H9 (cell line): ENCODE results near the gene ATPAF1. TPM values are rescaled to one million over a fixed set of nuclear protein-coding genes. Genes with fewer than 3 reads are reported as not detected.

Experiments
- DNase-seq: peaks from one replicate; pipeline ENCODE4 v3.0.0-alpha.2; 2017
- H2AFZ ChIP-seq: one replicate; pipeline ENCODE4 v1.6.1; 2013; ENCODE audit warnings: mild to moderate bottlenecking, low read length, control low read depth, moderate library complexity
- H2AK5ac ChIP-seq: 2 replicates; pipeline ENCODE4 v1.6.1; 2013; ENCODE audit warnings: low read length, control low read depth, mixed read lengths; ENCODE audit not compliant: insufficient read length
- H2BK120ac ChIP-seq: one replicate; pipeline ENCODE4 v1.6.1; 2013; ENCODE audit warnings: low read depth, mild to moderate bottlenecking, low read length, control low read depth, inconsistent platforms; ENCODE audit not compliant: poor library complexity, severe bottlenecking
- H2BK12ac ChIP-seq: 2 replicates; pipeline ENCODE4 v1.6.1; 2013; ENCODE audit warnings: low read length, control low read depth, mixed read lengths, low read depth; ENCODE audit not compliant: insufficient read length
- H2BK15ac ChIP-seq: 2 replicates; pipeline ENCODE4 v1.6.1; 2013; ENCODE audit warnings: low read depth, low read length, control low read depth
- H2BK20ac ChIP-seq: one replicate; pipeline ENCODE4 v1.6.1; 2013; ENCODE audit warnings: low read depth, mild to moderate bottlenecking, low read length, control low read depth, inconsistent platforms; ENCODE audit not compliant: poor library complexity, severe bottlenecking
- H2BK5ac ChIP-seq: 2 replicates; pipeline ENCODE4 v1.6.1; 2013; ENCODE audit warnings: low read length, control low read depth, mixed read lengths; ENCODE audit not compliant: insufficient read length
- H3K14ac ChIP-seq: 2 replicates; pipeline ENCODE4 v1.6.1; 2013; ENCODE audit warnings: low read length, control low read depth; ENCODE audit not compliant: insufficient read depth
- H3K18ac ChIP-seq: 2 replicates; pipeline ENCODE4 v1.6.1; 2013; ENCODE audit warnings: low read depth, mild to moderate bottlenecking, mixed read lengths, low read length, control low read depth; ENCODE audit not compliant: insufficient read length
- H3K23ac ChIP-seq: 2 replicates; pipeline ENCODE4 v1.6.1; 2013; ENCODE audit warnings: low read length, control low read depth, mixed read lengths, low read depth; ENCODE audit not compliant: insufficient read length
- H3K23me2 ChIP-seq: 2 replicates; pipeline ENCODE4 v1.6.1; 2013; ENCODE audit warnings: low read depth, mild to moderate bottlenecking, mixed read lengths, low read length, control low read depth; ENCODE audit not compliant: insufficient read length, poor library complexity, severe bottlenecking
- H3K27ac ChIP-seq: 2 replicates; pipeline ENCODE4 v1.5.1; 2013; ENCODE audit warnings: low read length, control low read depth, mixed read lengths, low read depth; ENCODE audit not compliant: insufficient read length
- H3K27me3 ChIP-seq: 2 replicates; pipeline ENCODE4 v1.6.1; 2013; ENCODE audit warnings: low read length, control low read depth, inconsistent platforms; ENCODE audit not compliant: insufficient read depth
- H3K4ac ChIP-seq: 2 replicates; pipeline ENCODE4 v1.6.1; 2013; ENCODE audit warnings: low read depth, mild to moderate bottlenecking, control low read depth, inconsistent platforms, low read length, moderate library complexity
- H3K4me1 ChIP-seq: 2 replicates; pipeline ENCODE4 v1.6.1; 2013; ENCODE audit warnings: low read length, control low read depth, inconsistent platforms; ENCODE audit not compliant: insufficient read depth
- H3K4me2 ChIP-seq: 2 replicates; pipeline ENCODE4 v1.6.1; 2013; ENCODE audit warnings: low read length, control low read depth, mixed read lengths; ENCODE audit not compliant: insufficient read length, insufficient read depth
- H3K56ac ChIP-seq: 2 replicates; pipeline ENCODE4 v1.6.1; 2013; ENCODE audit warnings: low read depth, mild to moderate bottlenecking, mixed read lengths, low read length, control low read depth; ENCODE audit not compliant: insufficient read length
- H3K79me1 ChIP-seq: 2 replicates; pipeline ENCODE4 v1.6.1; 2013; ENCODE audit warnings: low read depth, mild to moderate bottlenecking, moderate library complexity, low read length, control low read depth, inconsistent platforms; ENCODE audit not compliant: insufficient read depth, poor library complexity, severe bottlenecking
- H3K79me2 ChIP-seq: 2 replicates; pipeline ENCODE4 v1.6.1; 2013; ENCODE audit warnings: low read length, control low read depth, inconsistent platforms; ENCODE audit not compliant: insufficient read depth
- H3K9ac ChIP-seq: 2 replicates; pipeline ENCODE4 v1.6.1; 2013; ENCODE audit warnings: low read length, control low read depth, mixed read lengths; ENCODE audit not compliant: insufficient read length; ENCODE audit errors: extremely low read depth
- H3K9me3 ChIP-seq: one replicate; pipeline ENCODE4 v1.6.1; 2013; ENCODE audit warnings: low read depth, low read length, inconsistent platforms; ENCODE audit not compliant: control insufficient read depth
- H3T11ph ChIP-seq: one replicate; pipeline ENCODE4 v1.6.1; 2013; ENCODE audit warnings: mild to moderate bottlenecking, low read length, control low read depth, inconsistent platforms
- H4K20me1 ChIP-seq: one replicate; pipeline ENCODE4 v1.6.1; 2013; ENCODE audit not compliant: control insufficient read depth, insufficient read length, insufficient read depth
- H4K5ac ChIP-seq: 2 replicates; pipeline ENCODE4 v1.6.1; 2013; ENCODE audit warnings: low read depth, mild to moderate bottlenecking, mixed read lengths, low read length, control low read depth; ENCODE audit not compliant: insufficient read length
- H4K8ac ChIP-seq: replicated peaks from 2 replicates; pipeline ENCODE4 v1.6.1; 2013; ENCODE audit warnings: low read length, control low read depth, mixed read lengths, low read depth; ENCODE audit not compliant: insufficient read length
- H4K91ac ChIP-seq: 2 replicates; pipeline ENCODE4 v1.6.1; 2013; ENCODE audit warnings: low read depth, mild to moderate bottlenecking, moderate library complexity, mixed read lengths, low read length, control low read depth; ENCODE audit not compliant: insufficient read length
- H3K27ac Mint-ChIP-seq, 3 experiments: 2 replicates in 2 of 3; 3 replicates in 1 of 3; pipeline ENCODE4 v1.8.0; 2020 to 2021; ENCODE audit warnings: mixed read lengths in 3 of 3, mild to moderate bottlenecking in 1 of 3, moderate library complexity in 1 of 3
- H3K27me3 Mint-ChIP-seq: 2 replicates; pipeline ENCODE4 v1.8.0; 2021; ENCODE audit warnings: low read depth, mild to moderate bottlenecking, moderate library complexity, mixed read lengths
- H3K36me3 Mint-ChIP-seq, 3 experiments: 2 replicates in 2 of 3; 3 replicates in 1 of 3; pipeline ENCODE4 v1.8.0; 2020 to 2021; ENCODE audit warnings: low read depth in 3 of 3, mixed read lengths in 3 of 3; ENCODE audit not compliant: insufficient read depth in 1 of 3
- H3K4me1 Mint-ChIP-seq, 2 experiments: 2 replicates each; pipeline ENCODE4 v1.8.0; 2020; ENCODE audit warnings: mixed read lengths in 2 of 2
- H3K4me3 Mint-ChIP-seq, 2 experiments: 2 replicates in 1 of 2; 3 replicates in 1 of 2; pipeline ENCODE4 v1.8.0; 2020 to 2021; ENCODE audit warnings: mild to moderate bottlenecking in 2 of 2, mixed read lengths in 2 of 2, moderate library complexity in 1 of 2
- H3K9me3 Mint-ChIP-seq, 2 experiments: 2 replicates in 1 of 2; 3 replicates in 1 of 2; pipeline ENCODE4 v1.8.0; 2020; ENCODE audit warnings: mild to moderate bottlenecking in 2 of 2, mixed read lengths in 2 of 2, moderate library complexity in 1 of 2
- CTCF ChIP-seq: fragments of 200-600 bp; sonication (generic); conservative IDR thresholded peaks from 3 replicates; pipeline ENCODE4 v1.8.0; 2021; ENCODE audit warnings: antibody characterized with exemption, mild to moderate bottlenecking
- WGBS: extraction: QIAGEN DNeasy Blood & Tissue Kit; methylation state at CpG from one replicate; pipeline ENCODE4 v1.1.7; 2013; ENCODE audit warnings: missing lambda C conversion rate, low lambda C conversion rate, mixed read lengths; ENCODE audit not compliant: insufficient read length; ENCODE audit errors: extremely low coverage; 5-methylcytosine and 5-hydroxymethylcytosine counted together
- total RNA-seq: library from RNA; stranded (reverse); gene quantifications from 2 replicates; pipeline ENCODE4 v1.2.1, GENCODE V29; 2021

Gene ATPAF1
- total RNA-seq, 1 experiment from 2014 or later: 57.3 TPM

DNA sequence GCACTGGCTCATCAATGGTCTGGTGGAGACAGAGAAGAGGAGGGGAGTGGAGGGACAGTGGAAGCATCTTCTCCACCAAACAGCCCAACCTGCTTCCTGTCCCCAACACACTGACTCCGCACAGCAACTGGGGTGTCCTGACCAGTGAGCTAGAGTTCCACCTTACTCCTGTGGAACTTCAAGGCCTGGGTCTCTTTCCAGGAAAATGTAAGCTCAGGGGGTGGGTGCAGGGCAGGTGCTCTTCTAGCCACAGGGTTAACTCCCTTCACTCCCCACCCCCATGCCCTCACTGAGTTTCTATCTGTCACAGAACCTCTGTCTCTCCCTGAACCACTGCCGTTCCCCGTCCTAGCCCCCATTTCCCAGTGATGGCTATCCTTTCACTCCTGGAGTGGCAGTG is 52.4 kb downstream of the ATPAF1 start:
- no peak overlapping the region for H2BK120ac ChIP-seq
- peak overlapping the region; percentile 81 for H3K4me2 ChIP-seq
- Mint-ChIP-seq H3K36me3 (no peaks in the 10 kb centered on the region; a peak in 1 of 7 replicates), H3K27ac (no peak overlapping the region), H3K9me3 (no peaks in the 10 kb centered on the region), H3K27me3 (peaks cover 36% of the 10 kb centered on the region), H3K4me1 (peaks cover 49 to 57% of the 10 kb centered on the region in 2 experiments), H3K4me3 (peak overlapping the region; percentile 77 to 89)
- H3K9me3 ChIP-seq: no peaks in the 10 kb centered on the region
- no peak for DNase-seq
- H3K23ac ChIP-seq: no peak overlapping the region
- no peak overlapping the region for H3K4ac ChIP-seq
- H2BK20ac ChIP-seq: no peak overlapping the region
- no peak overlapping the region for H4K8ac ChIP-seq
- H3K56ac ChIP-seq: no peak overlapping the region
- H3T11ph ChIP-seq: no peak overlapping the region
- H3K79me1 ChIP-seq: no peaks in the 10 kb centered on the region
- H2BK5ac ChIP-seq: no peak overlapping the region
- H3K9ac ChIP-seq: no peak overlapping the region
- no peak overlapping the region for H3K27ac ChIP-seq
- H2BK12ac ChIP-seq: no peak overlapping the region
- WGBS: no CpG with 5 or more reads among the region's 3 CpGs
- H3K18ac ChIP-seq: no peak overlapping the region
- H4K5ac ChIP-seq: no peak overlapping the region
- no peak overlapping the region for H2AK5ac ChIP-seq
- H3K14ac ChIP-seq: no peak overlapping the region; the same call in 1 of the 2 replicates
- no peaks in the 10 kb centered on the region for H3K79me2 ChIP-seq
- peaks cover 14% of the 10 kb centered on the region; the same call in 1 of the 2 replicates for H3K4me1 ChIP-seq
- peaks cover 8% of the 10 kb centered on the region for H3K23me2 ChIP-seq
- no peaks in the 10 kb centered on the region for H4K20me1 ChIP-seq
- H2BK15ac ChIP-seq: no peak overlapping the region
- no peak overlapping the region for H4K91ac ChIP-seq
- TF ChIP-seq CTCF: no peak
- no peak overlapping the region for H2AFZ ChIP-seq
- peaks cover 3% of the 10 kb centered on the region; the same call in 1 of the 2 replicates for H3K27me3 ChIP-seq
